ENCODE data around the gene MRPL55.

The MRPL55 gene

GRCh38 chr1:228079013-228079412 lies 30.1 kb downstream of the MRPL55 start:
- H3K9me3 ChIP-seq, result no peaks in the 10 kb centered on the region
- H3K27me3 ChIP-seq, result peaks cover 12% of the 10 kb centered on the region
- peaks cover 31 to 34% of the 10 kb centered on the region in 2 experiments for H3K4me1 ChIP-seq (ENCODE audit: control insufficient read depth in 1 of 2, insufficient read depth in 1 of 2, low read depth in 1 of 2, low read length in 1 of 2)
- no peak overlapping the region for H3K27ac ChIP-seq
- no peaks in the 10 kb centered on the region for H3K36me3 ChIP-seq
- no peak overlapping the region for H3K4me3 ChIP-seq (ENCODE audit: low read depth in 1 of 2, low read length in 1 of 2)
- TF ChIP-seq CTCF (IDR thresholded peaks at IDR 0.05), result no peak

- Histone ChIP-seq H3K4me1 (ENCODE audit: control insufficient read depth in 1 of 2, insufficient read depth in 1 of 2, low read depth in 1 of 2, low read length in 1 of 2) (peaks cover 22 to 26% of the 10 kb centered on the region in 2 experiments), H3K27ac (no peak overlapping the region), H3K4me3 (ENCODE audit: low read depth in 1 of 2, low read length in 1 of 2) (no peak overlapping the region), H3K36me3 (no peaks in the 10 kb centered on the region), H3K27me3 (peaks cover 25% of the 10 kb centered on the region), H3K9me3 (no peaks in the 10 kb centered on the region)
- no peak for TF ChIP-seq CTCF (IDR thresholded peaks at IDR 0.05)
These were observed 31.4 kb downstream of the MRPL55 start for GRCh38 chr1:228077565-228078330.

DNA sequence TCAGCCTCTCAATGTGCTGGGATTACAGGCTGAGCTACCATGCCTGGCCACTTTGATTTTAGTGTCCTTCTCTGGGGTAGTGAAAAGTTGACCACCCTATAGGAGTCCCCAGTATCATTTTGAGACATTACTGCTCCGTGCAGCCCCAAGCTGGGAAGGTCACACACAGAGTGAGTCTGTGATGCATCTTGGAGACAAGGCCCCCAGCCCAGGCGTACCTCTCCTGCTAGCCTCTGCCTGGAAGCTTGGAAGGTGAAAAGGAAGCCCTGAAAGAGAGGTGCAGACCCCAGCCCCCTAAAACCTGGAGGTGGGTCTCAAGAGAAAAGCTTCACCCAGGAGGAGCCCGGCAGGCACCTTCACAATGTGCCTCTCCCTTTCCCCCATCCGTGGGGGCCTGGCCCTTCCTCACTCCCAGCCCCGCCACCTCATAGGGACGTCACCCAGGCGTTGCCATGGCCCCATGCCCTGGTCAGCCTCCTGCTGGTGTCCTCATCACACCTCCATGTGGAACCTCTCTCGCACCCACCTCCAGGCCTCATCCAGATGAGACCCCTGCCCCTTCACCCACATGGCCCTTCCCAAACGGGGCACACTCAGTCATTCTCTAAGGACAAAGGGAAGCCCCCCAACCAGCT lies 32.2 kb downstream of the MRPL55 start:
- Histone ChIP-seq H3K4me1 (ENCODE audit: control insufficient read depth in 1 of 2, insufficient read depth in 1 of 2, low read depth in 1 of 2, low read length in 1 of 2) (peaks cover 22 to 25% of the 10 kb centered on the region in 2 experiments), H3K27me3 (peaks cover 33% of the 10 kb centered on the region), H3K36me3 (no peaks in the 10 kb centered on the region), H3K9me3 (no peaks in the 10 kb centered on the region), H3K27ac (no peak overlapping the region), H3K4me3 (ENCODE audit: low read depth in 1 of 2, low read length in 1 of 2) (no peak overlapping the region)
- TF ChIP-seq CTCF (IDR thresholded peaks at IDR 0.05), result no peak

- H3K36me3 ChIP-seq, result no peaks in the 10 kb centered on the region
- peaks cover 44% of the 10 kb centered on the region for H3K27me3 ChIP-seq
- no peak overlapping the region for H3K27ac ChIP-seq
- no peak for TF ChIP-seq CTCF (IDR thresholded peaks at IDR 0.05)
- peaks cover 14 to 17% of the 10 kb centered on the region in 2 experiments for H3K4me1 ChIP-seq (ENCODE audit: control insufficient read depth in 1 of 2, insufficient read depth in 1 of 2, low read depth in 1 of 2, low read length in 1 of 2)
- no peaks in the 10 kb centered on the region for H3K9me3 ChIP-seq
- H3K4me3 ChIP-seq (ENCODE audit: low read depth in 1 of 2, low read length in 1 of 2), result no peak overlapping the region
These were observed 33.3 kb downstream of the MRPL55 start for GRCh38 chr1:228075801-228076271.

- Histone ChIP-seq H3K9me3 (no peaks in the 10 kb centered on the region), H3K36me3 (no peaks in the 10 kb centered on the region), H3K4me1 (ENCODE audit: control insufficient read depth in 1 of 2, insufficient read depth in 1 of 2, low read depth in 1 of 2, low read length in 1 of 2) (peaks cover 14 to 17% of the 10 kb centered on the region in 2 experiments), H3K27me3 (peaks cover 51% of the 10 kb centered on the region), H3K4me3 (ENCODE audit: low read depth in 1 of 2, low read length in 1 of 2) (no peak overlapping the region), H3K27ac (no peak overlapping the region)
- TF ChIP-seq CTCF (IDR thresholded peaks at IDR 0.05), result no peak
These were observed 34.0 kb downstream of the MRPL55 start for GRCh38 chr1:228074954-228075730.

Measured in neutrophil (primary cell).